GM19468 (cell line): ENCODE data around the gene LIME1.

Source experiments
- ATAC-seq: cut with Tn5 transposase; IDR thresholded peaks from one replicate; pipeline ENCODE4 v1.9.1; 2021; ENCODE audit warnings: mild to moderate bottlenecking, moderate library complexity, moderate number of reproducible peaks; ENCODE audit not compliant: unreplicated experiment; ENCODE audit errors: extremely low read depth

LIME1 gene

DNA sequence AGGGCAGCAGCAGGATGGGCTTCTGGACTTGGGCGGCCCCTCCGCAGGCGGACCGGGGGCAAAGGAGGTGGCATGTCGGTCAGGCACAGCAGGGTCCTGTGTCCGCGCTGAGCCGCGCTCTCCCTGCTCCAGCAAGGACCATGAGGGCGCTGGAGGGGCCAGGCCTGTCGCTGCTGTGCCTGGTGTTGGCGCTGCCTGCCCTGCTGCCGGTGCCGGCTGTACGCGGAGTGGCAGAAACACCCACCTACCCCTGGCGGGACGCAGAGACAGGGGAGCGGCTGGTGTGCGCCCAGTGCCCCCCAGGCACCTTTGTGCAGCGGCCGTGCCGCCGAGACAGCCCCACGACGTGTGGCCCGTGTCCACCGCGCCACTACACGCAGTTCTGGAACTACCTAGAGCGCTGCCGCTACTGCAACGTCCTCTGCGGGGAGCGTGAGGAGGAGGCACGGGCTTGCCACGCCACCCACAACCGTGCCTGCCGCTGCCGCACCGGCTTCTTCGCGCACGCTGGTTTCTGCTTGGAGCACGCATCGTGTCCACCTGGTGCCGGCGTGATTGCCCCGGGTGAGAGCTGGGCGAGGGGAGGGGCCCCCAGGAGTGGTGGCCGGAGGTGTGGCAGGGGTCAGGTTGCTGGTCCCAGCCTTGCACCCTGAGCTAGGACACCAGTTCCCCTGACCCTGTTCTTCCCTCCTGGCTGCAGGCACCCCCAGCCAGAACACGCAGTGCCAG lies 39.7 kb upstream of the LIME1 start, which contains the start of gene TNFRSF6B:
TNFRSF6B (plus strand) TSS at position 25 of the 729 bp plus-strand sequence; CDS start at position 141, 116 bp downstream.
- ATAC-seq, result no peak

DNA sequence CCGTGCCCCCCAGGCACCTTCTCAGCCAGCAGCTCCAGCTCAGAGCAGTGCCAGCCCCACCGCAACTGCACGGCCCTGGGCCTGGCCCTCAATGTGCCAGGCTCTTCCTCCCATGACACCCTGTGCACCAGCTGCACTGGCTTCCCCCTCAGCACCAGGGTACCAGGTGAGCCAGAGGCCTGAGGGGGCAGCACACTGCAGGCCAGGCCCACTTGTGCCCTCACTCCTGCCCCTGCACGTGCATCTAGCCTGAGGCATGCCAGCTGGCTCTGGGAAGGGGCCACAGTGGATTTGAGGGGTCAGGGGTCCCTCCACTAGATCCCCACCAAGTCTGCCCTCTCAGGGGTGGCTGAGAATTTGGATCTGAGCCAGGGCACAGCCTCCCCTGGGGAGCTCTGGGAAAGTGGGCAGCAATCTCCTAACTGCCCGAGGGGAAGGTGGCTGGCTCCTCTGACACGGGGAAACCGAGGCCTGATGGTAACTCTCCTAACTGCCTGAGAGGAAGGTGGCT lies 39.1 kb upstream of the LIME1 start:
- ATAC-seq, result no peak

DNA sequence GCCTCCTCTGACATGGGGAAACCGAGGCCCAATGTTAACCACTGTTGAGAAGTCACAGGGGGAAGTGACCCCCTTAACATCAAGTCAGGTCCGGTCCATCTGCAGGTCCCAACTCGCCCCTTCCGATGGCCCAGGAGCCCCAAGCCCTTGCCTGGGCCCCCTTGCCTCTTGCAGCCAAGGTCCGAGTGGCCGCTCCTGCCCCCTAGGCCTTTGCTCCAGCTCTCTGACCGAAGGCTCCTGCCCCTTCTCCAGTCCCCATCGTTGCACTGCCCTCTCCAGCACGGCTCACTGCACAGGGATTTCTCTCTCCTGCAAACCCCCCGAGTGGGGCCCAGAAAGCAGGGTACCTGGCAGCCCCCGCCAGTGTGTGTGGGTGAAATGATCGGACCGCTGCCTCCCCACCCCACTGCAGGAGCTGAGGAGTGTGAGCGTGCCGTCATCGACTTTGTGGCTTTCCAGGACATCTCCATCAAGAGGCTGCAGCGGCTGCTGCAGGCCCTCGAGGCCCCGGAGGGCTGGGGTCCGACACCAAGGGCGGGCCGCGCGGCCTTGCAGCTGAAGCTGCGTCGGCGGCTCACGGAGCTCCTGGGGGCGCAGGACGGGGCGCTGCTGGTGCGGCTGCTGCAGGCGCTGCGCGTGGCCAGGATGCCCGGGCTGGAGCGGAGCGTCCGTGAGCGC lies 38.5 kb upstream of the LIME1 start:
- no peak for ATAC-seq

DNA sequence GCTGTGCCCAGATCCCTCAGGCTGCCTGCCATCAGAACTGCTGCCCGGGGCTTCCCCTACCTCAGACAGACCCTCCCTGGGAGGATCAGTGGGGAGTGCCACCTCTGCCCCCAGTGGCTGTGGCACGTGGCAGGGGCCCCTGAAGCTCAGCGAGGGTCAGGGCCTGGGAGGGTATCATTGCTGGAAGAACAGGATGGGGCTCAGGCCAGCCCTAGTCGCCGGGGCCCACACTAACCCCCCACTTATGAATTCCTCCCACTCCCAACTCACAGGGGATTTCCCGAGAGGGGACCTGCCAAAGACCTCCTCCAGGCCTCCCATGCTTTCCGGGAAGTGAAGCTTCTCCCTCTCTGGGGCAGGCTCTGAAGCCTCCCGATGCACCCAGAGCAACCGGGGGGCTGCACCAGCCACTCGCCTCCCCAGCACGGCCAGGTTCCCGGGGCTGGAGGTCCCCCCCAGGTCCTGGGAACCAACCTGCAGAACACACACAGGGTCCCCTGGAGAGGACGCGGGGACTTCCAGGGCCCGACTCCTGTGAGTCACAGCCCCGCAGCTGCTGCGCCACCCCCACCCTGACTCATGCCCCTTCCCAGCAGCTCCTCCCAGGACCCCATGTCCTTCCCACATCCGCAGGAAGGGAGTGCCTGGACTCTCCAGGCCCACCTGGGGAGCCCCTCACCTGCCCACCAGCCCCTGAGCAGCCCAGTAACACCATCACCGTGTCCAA lies 37.6 kb upstream of the LIME1 start:
- no peak for ATAC-seq

DNA sequence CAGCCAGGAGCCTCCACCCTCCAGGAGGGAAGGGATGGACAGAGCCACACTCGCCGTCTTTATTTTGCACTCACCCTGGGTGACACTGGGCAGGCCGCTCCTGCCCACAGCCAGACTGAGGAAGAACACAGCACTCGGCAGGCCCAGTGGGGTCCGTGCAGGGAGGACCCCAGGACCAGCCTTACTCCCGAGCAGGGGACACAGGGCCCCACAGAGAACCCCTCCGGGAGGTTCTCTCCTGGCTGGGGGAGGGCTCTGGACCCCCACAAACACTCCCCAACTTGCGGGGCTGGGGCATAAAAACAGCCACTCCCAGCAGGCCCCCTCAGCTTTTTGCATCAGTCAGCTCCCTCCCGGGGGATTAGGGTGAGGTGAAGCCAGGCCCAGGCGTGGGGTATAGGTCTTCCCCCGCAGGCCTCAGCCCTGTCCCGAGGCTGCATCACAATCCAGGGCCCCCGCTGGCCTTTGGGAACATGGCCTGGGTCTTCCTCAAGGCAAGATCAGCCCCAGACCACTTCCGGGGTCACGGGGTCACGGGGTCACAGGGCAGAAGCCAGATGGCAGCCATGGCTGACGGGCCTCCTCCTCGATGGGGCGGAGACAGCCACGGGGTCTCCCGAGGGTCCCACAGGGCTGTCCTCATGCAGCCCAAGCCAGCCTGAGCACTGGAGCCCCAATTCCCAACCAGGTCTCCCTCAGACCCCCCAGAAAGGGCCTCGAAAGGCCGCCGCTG lies 36.8 kb upstream of the LIME1 start:
- no peak for ATAC-seq

DNA sequence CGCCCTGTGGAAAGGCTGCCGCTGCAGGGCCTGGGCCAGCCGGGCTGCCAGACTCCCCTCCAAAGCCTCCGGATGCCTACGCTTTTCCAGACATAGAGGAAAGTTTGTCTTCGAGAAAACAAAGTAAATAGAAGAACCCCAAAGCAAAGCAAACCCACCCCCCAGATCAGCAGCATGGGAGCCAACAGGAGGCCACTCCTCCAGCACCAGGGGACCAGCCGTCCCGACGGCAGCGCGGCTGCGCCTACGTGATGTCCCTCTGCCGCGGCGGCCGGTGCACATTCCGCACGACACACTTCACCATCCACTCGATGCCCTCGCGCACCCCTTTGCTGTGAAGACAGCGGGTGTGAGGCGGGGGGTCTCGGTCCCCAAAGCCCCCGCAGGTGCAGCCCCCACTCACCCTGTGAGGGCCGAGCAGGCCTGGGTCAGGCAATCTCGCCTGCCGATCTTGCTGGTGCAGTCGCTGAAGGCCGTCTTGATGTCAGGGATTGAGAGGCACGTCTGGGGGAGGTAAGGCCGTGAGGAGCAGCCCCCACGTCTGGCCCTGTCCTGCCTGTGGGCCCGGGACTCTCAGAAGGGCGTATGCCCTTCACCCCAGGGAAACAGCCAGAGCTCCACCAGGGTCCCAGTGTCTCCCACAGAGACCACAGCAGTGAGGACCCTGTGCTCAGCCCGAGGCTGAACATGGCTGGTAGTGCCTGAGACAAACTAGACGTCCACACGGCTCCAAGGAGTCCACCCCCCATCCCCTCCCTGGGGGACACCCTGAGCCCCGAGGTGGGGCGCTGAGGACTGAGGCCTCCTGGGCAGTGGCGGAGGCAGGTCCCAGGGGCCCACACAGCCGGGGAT lies 36.0 kb upstream of the LIME1 start:
- ATAC-seq, result no peak

DNA sequence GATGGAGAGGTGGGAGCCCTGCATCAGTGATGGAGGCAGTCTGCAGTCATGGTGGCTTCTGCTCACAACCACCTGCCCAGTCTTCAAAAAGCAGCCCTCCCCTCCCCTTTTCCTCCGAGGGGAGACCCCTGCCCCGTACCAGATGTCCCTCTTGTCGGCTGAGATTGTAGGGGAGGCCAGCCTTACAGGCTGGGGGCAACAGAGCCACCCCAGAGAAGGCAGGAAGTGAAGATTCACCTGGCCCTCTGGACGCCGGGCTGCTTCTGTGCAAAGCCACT lies 35.5 kb upstream of the LIME1 start:
- ATAC-seq, result no peak

DNA sequence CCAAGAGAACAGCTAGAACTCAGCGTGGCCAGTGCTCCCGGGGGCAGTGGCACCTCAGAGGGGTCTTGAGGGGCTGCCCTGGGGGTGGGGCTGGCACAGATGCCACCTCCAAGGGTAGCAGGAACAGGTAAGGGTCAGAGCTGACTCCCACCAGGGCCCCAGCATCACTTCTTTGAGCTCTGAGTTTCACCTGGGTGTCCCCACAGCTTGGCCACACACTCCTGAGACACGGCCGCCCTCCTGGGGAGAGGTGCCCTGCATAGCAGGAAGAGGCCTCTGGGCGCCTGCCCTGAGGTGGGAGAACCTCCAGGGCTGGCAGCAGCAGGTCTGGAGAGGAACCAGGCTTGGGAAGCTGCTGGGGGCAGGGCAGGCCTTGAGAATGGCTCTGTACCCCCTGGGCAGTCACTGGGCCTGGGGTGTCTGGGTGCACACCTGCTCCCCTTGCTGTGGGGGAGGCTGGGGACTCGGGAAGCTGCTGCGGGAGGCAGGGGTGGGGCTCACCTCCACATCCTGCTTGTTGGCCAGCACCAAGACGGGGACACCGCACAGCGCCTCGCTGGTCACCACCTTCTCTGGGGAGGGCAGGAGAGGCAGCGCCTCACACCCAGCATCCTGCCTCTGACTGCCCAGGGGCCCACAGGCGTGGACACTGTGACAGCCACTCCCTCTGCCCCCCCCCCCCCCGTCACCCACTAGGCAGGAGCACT lies 35.0 kb upstream of the LIME1 start:
- ATAC-seq, result no peak

DNA sequence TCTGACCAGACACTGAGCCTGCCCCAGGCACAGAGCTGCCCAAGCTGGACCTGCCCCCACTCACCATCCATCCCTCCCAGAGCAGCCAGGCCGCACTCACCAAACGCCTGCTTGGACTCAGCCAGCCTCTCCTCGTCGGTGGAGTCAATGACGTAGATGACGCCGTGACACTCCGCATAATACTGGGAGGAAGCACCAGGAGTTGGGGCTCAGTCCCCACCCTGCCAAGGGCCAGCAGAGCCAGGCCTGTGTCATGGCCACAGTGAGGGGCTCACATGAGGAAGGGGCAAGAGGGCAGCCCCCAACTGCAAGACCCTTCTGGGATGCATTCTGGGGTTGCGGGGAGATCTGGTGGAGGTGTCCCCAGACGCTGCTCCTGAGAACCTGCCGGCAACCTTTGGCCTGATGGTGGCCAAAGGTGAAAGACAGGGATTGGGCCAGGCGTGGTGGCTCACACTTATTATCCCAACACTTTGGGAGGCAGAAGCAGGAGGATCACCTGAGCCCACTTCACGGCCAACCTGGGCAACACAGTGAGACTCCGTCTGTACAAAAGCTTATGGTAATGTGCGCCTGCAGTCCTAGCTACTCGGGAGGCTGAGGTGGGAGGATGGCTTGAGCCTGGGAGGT lies 34.3 kb upstream of the LIME1 start:
- no peak for ATAC-seq

DNA sequence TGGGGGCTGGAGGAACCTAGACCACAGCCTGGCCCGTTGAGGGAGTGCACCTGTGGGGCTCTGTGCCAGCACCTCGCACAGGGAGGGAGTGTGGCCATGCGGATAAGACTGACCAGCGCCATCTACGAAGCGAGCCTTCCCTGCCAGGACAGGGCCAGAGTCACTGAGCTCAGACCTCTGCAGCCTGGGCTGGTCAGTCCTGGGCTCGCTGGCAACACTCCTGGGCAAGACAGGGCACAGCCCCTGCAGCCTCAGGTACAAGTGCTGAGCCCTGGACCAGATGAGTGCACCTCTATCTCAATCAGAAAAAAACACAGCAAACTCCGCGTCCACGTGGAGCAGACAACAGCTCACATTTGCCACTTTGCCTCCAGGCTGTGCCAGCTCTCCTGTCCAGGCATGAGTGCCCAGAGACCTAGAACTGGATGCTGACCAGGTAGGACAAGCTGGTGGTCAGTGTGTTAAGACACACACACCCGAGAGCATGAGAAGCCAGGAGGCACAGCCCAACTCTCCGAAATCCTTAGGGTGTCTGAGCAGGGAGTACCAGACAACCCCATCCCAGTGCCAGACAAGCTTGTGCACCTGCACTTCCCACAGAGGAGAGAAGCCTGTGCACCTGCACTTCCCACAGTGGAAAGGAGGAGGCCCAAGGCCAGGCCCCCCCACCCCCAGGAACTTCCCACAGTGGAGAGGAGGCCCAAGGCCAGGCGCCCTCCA lies 33.6 kb upstream of the LIME1 start:
- ATAC-seq, result no peak

DNA sequence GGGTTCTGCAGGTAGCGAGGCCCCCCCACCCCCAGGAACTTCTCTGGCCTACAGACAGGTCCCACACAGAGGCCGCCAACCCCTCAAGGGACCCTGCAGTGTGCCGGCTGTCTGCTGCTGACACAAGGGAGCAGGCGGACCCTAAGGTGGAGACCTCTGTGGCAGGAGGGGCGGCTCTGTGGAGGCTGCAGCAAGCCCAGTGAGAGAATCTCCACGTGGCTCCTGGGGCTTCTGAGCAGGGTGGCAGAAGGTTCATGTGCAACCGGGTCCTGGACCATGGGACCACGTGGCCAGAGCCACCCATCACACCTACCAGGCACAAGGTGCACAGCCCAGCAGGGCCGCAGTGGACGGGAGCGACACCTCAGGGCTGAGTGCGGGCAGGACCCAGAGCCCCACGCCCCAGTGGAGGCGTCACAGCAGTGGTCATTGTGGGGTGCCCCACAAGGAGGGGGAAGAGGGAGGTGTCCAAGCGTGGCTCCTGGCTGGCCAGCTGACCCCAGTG lies 32.9 kb upstream of the LIME1 start:
- no peak for ATAC-seq

DNA sequence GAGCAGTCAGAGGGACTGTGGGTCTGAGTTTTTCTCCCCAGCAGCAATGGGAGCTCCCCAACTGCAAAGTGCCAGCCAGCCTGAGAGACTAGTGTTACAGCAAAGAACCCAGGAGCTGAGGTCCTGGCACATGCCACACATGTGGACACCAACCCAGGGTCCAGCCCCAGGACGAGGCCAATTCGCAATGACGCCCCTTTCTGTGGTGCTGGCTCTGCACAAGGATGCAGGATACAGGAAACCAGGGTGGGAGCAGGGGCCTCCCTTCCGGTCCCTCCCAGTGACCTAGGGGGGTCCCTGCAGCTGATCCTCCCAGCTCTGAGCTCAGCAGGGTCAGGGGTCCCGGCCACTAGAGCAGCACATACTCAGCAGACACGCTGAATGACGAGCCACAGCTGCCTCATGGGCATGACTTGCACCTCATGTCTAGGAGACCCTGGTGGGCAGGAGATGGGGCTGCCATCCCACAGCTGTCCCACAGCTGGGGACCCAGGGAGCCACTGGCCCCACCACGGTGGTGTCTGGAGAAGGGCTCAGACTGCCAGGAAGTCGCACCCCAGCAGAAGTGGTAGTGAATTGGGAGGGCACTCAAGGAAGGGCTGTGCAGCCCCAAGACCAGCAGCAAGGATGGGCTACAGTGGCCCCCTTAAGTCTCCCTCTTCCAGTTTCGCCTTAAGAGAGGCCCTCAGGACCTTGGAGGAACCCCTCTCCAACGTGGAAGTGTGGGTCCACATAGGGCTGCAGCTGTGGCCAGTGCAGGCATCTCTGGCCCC lies 32.3 kb upstream of the LIME1 start:
- ATAC-seq, result no peak

DNA sequence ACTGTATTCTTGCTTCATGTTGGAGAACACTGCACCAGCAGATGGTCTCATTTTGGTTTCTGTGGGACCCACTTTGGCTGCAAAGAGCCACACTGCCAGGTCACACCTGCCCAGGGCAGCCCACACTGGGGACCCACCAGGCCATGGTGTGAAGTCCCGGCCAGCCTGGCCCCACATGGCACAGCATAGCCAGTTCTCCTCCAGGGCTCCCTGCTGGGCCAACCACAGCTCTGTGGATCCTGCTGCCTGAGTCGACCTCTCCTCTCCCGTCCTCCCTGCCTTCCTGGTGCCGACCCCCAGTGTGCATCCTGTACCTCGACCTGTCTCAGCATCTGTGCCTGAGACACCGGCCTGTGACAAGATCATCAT lies 31.7 kb upstream of the LIME1 start:
- no peak for ATAC-seq

DNA sequence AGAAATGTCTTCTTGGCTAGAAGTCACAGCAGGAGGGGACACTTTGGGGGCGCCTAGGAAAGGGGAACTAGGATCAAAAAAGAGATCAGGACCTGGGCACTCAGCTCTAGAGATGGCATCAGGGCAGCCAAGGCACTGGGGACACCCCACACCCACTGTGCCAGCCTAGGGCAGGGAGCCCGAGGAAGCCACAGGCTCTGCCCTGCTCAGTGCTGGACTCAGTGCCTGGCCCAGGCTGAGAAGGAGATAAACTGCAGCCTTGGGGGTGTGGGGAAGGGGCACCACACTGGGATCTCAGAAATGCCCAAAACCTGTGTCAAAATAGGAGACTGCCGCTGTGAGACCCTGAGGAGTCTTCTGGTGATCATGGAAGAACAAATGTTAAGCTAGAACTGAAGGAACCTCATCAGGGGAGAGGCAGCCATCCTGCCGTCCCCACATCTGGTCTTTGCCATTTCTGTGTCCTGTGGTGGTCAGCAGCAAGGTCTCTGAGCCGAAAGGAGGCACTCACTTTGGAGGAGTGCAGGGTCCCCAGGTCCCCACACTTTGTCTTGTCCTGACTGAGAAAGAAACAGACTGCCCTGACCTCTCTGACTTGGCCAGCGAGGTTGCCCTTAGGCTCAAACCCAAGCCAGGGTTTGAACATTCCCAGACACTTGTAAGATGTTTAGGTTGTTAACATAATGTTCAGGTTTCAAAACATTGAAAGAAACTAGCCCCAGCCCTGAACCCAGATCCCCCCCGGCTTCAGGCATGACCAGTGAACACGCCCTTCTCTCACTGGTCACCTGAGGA lies 31.0 kb upstream of the LIME1 start:
- no peak for ATAC-seq

DNA sequence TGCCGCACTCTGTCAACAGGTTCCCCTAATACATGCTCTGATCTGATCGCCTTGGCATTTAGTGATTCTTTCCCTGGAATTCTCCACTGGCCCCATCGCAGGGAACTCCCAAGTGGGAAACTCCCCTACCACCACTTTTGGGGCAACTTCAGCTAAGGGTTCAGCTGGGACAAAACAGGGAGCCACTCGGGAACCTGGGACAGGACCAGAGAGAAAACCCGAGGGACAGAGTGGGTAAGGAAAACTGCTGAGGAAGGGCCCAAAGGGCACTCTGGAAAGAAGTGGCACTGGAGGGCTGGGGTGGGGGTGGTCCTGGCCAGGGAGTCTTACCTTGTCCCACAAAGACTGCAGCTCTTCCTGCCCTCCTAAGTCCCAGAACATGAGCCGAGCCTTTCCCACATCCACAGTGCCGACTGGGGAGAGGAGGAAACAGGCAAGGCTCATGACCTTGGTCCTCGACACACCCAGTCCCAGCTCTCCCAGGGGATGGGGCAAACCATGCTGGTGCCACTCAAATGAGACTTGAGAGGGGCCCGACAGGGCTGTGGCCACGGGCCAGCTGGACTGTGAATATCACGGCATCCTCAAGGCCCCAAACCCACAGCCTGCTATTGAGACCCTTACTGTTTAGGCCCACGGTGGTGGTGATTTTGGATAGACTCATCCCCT lies 30.3 kb upstream of the LIME1 start:
- no peak for ATAC-seq
